Type B pancreatic cell (in vitro differentiated cells): Measurements from ENCODE around the gene THADA. TPM values are rescaled to one million over a fixed set of nuclear protein-coding genes. Genes with fewer than 3 reads are reported as not detected.
A peak's percentile ranks its signal among the peaks of the same experiment; 100 is the strongest.

Experiments used
- DNase-seq: peaks from one replicate; pipeline ENCODE4 v3.0.0; 2021; ENCODE audit warnings: mixed read lengths; ENCODE audit not compliant: unreplicated experiment; ENCODE audit errors: extremely low spot score
- H3K27ac Mint-ChIP-seq: 2 replicates; pipeline ENCODE4 v1.8.0; 2021; ENCODE audit warnings: mild to moderate bottlenecking, mixed read lengths
- H3K27me3 Mint-ChIP-seq: 2 replicates; pipeline ENCODE4 v1.8.0; 2021; ENCODE audit warnings: mixed read lengths
- H3K36me3 Mint-ChIP-seq: 2 replicates; pipeline ENCODE4 v1.8.0; 2021; ENCODE audit warnings: mixed read lengths
- H3K4me1 Mint-ChIP-seq: one replicate; pipeline ENCODE4 v1.8.0; 2021; ENCODE audit warnings: mixed read lengths; ENCODE audit not compliant: unreplicated experiment
- H3K4me3 Mint-ChIP-seq: 2 replicates; pipeline ENCODE4 v1.8.0; 2021; ENCODE audit warnings: mild to moderate bottlenecking, mixed read lengths
- H3K9me3 Mint-ChIP-seq: 2 replicates; pipeline ENCODE4 v1.8.0; 2021; ENCODE audit warnings: mixed read lengths
- total RNA-seq: library from RNA; stranded (reverse); gene quantifications from 2 replicates; pipeline ENCODE4 v1.2.1, GENCODE V29; 2021; ENCODE audit warnings: low replicate concordance
- TF ChIP-seq, protein P1 (sequence below): fragments of 200-600 bp; sonication (generic); conservative IDR thresholded peaks from 2 replicates; pipeline ENCODE4 v1.5.0; 2021; ENCODE audit warnings: antibody characterized with exemption, mild to moderate bottlenecking

Gene THADA
- total RNA-seq, 1 donor from 2014 or later = 35.6 TPM

DNA sequence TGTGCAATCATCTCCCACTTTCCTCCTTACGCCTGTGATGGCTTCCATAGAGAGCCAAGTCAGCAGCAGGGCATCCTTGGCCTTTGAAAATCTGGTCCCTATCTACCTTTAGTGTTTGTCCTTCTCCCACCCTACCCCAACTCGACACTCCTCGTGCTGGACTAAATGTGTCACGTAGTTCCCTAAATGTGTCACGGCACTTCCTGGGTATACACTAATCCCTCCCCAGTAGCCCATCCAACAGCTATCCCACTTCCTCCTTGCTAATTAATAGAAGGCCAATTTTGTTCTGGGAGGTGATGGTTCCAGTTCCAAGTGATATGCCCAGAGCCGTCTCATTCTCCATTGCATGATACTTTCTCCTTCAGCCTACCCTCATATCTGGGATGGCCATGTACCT is 332.9 kb downstream of the THADA start:
- Mint-ChIP-seq H3K27ac (no peak overlapping the region), H3K9me3 (no peaks in the 10 kb centered on the region), H3K4me3 (no peak overlapping the region), H3K36me3 (peaks cover 15% of the 10 kb centered on the region), H3K27me3 (no peaks in the 10 kb centered on the region), H3K4me1 (peaks cover 42% of the 10 kb centered on the region)
- TF ChIP-seq, protein P1, sequence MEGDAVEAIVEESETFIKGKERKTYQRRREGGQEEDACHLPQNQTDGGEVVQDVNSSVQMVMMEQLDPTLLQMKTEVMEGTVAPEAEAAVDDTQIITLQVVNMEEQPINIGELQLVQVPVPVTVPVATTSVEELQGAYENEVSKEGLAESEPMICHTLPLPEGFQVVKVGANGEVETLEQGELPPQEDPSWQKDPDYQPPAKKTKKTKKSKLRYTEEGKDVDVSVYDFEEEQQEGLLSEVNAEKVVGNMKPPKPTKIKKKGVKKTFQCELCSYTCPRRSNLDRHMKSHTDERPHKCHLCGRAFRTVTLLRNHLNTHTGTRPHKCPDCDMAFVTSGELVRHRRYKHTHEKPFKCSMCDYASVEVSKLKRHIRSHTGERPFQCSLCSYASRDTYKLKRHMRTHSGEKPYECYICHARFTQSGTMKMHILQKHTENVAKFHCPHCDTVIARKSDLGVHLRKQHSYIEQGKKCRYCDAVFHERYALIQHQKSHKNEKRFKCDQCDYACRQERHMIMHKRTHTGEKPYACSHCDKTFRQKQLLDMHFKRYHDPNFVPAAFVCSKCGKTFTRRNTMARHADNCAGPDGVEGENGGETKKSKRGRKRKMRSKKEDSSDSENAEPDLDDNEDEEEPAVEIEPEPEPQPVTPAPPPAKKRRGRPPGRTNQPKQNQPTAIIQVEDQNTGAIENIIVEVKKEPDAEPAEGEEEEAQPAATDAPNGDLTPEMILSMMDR = no peak
- DNase-seq = no peak

DNA sequence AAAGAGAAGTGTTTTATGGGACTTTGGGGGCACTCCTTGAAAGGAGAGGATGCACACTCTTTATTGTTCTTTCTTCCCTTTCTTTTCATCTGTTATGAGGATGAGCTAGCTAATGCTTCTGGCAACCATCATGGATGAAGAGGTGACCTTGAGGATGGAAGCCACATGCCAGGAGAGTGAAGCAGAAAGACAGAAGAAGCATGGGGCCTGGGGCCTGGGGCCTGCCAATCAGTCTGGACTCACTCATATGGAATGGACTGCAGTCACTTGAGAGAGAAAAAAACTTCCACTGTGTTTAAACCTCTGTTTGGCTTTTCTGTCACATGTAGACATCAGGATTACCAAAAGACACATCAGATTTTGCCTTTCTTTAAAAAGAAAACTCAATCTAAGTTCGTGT is 333.6 kb downstream of the THADA start:
- peaks cover 15% of the 10 kb centered on the region for H3K36me3 Mint-ChIP-seq
- H3K9me3 Mint-ChIP-seq = no peaks in the 10 kb centered on the region
- H3K27me3 Mint-ChIP-seq = no peaks in the 10 kb centered on the region
- H3K4me1 Mint-ChIP-seq = peaks cover 39% of the 10 kb centered on the region
- no peak overlapping the region for H3K4me3 Mint-ChIP-seq
- no peak for DNase-seq
- TF ChIP-seq, protein P1 = no peak
- peak overlapping the region; percentile 35 for H3K27ac Mint-ChIP-seq

DNA sequence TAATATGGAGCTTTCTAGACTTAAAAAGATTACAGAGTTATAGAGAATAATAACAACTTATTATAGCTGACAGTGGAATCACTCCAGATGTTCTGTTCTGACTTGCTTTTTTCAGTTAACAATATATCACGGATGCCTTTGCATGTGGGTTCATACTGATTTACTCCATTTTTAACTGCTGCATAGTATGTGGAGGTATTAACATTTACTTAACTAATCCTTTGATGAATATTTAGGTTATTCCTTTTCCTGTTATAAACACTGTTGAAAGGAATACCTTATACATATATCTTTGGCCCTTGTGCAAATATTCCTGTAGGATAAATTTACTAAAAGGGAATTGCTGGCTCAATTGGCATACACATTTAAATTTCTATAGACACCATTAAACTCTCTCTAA is 336.3 kb downstream of the THADA start:
- H3K4me3 Mint-ChIP-seq = no peak overlapping the region
- H3K9me3 Mint-ChIP-seq = peaks cover 3% of the 10 kb centered on the region
- DNase-seq = no peak
- H3K4me1 Mint-ChIP-seq = peaks cover 32% of the 10 kb centered on the region
- peaks cover 14% of the 10 kb centered on the region for H3K36me3 Mint-ChIP-seq
- TF ChIP-seq, protein P1 = no peak
- no peak overlapping the region for H3K27ac Mint-ChIP-seq
- no peaks in the 10 kb centered on the region for H3K27me3 Mint-ChIP-seq

DNA sequence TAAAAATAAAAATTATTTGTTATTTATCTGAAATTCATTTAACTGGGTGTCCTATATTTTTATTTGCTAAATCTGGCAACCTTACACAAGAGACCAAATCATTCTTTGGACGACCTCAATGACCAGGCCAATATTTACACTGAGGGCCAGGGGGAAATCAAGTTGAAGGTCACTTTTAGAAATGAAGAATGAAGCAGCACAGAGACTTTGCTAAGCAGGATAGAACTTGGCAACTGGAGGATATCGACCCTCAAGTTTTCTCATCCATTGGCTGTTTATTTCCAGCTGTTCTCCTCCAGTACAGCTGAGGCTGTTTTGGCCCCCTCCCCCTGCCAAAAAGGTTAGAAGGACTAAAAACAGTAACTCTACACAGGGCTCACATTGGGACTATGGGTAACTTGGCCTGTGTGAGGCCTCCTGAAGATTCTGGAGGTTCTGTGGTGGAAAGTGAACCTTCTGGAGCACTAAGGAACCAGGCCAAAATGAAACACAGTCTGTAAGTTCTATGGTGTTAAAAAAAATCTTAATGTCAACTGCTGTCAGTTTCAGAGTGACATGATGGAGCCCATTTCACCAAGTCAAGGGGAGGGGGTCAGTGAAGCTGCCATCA is 337.2 kb downstream of the THADA start:
- Mint-ChIP-seq H3K4me3 (no peak overlapping the region), H3K4me1 (peaks cover 28% of the 10 kb centered on the region), H3K27ac (no peak overlapping the region), H3K27me3 (no peaks in the 10 kb centered on the region), H3K36me3 (peaks cover 16% of the 10 kb centered on the region), H3K9me3 (peaks cover 6% of the 10 kb centered on the region)
- TF ChIP-seq, protein P1 = no peak
- DNase-seq = no peak

DNA sequence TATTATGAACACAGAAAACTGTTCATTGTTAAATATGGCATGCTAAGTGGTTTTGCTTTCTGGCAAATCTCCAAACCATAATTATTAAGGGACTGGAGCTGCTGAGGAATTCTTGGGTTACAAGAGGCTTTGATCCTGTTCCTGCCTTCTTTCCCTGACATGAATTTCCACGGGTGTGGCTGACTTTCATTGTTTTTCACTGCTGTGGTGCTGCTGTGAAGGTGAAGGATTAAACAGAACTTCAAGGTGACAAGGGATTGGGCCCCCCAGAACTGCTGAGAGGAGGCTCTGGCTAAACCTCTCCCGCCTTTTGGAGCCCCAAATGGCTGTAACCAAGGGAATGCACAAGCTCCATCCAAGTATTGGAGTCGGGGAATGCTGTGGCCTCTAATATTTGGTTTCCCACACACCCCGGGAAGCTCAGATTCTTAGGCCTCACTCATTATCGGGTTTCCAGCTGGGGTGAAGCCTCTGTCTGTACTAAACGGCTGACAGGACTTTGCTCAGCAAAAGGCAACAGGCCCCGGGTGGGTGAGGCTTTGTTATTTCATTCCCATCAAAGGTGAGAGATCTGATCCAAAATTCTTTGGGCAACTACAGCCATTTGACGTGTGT is 340.4 kb downstream of the THADA start:
- no peaks in the 10 kb centered on the region for H3K27me3 Mint-ChIP-seq
- peak overlapping the region; percentile 67 for H3K27ac Mint-ChIP-seq
- no peak for DNase-seq
- peaks cover 10% of the 10 kb centered on the region for H3K36me3 Mint-ChIP-seq
- H3K4me3 Mint-ChIP-seq = no peak overlapping the region
- H3K9me3 Mint-ChIP-seq = peaks cover 6% of the 10 kb centered on the region
- TF ChIP-seq, protein P1 = no peak
- H3K4me1 Mint-ChIP-seq = peaks cover 22% of the 10 kb centered on the region
